ENCODE measurements around the gene CFAP53.

DNA sequence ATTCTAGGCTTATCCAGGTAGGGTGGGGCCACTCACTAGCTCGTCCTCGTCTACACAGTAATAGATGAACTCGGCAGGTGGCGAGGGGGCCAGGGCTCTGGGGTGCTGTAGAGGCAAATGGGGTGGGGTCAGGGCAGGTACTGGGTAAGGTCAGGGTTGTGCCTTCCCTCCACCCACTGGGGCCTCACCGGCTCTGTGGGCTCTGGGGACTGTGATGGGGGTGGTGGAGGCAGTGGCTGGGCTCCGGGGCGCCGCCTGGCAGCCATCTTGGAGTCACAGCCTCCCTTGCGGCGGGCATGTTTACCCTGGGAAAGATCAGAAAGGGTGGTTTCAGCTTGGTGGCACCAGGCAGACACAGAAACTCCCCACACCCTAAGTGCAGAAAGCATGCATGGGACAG lies 8.6 kb upstream of the CFAP53 start:
- TF ChIP-seq, protein P1, sequence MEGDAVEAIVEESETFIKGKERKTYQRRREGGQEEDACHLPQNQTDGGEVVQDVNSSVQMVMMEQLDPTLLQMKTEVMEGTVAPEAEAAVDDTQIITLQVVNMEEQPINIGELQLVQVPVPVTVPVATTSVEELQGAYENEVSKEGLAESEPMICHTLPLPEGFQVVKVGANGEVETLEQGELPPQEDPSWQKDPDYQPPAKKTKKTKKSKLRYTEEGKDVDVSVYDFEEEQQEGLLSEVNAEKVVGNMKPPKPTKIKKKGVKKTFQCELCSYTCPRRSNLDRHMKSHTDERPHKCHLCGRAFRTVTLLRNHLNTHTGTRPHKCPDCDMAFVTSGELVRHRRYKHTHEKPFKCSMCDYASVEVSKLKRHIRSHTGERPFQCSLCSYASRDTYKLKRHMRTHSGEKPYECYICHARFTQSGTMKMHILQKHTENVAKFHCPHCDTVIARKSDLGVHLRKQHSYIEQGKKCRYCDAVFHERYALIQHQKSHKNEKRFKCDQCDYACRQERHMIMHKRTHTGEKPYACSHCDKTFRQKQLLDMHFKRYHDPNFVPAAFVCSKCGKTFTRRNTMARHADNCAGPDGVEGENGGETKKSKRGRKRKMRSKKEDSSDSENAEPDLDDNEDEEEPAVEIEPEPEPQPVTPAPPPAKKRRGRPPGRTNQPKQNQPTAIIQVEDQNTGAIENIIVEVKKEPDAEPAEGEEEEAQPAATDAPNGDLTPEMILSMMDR (IDR thresholded peaks at IDR 0.05), result no peak
- no peak for TF ChIP-seq ZFX (IDR thresholded peaks at IDR 0.05; ENCODE audit: borderline replicate concordance)
